A549 (cell line): ENCODE measurements around the gene ADAMTS19. TPM values are rescaled to one million over a fixed set of nuclear protein-coding genes. Genes with fewer than 3 reads are reported as not detected.

ENCODE experiments used
- ATAC-seq, 2 experiments: fragments of 200-7000 bp in 1 of 2; fragments of >200 bp in 1 of 2; cut with Nextera tagmentation in 1 of 2; cut with Tn5 transposase in 1 of 2; 3 replicates each; pipeline versions ENCODE4 v1.8.0 to v1.9.1; 2018 to 2020; ENCODE audit warnings: mild to moderate bottlenecking in 1 of 2, moderate library complexity in 1 of 2
- CTCF ChIA-PET: fragments of 300-600 bp; sonication (Branson Sonifier 250); formaldehyde crosslinking; extraction: SDS; loops from one replicate; lab custom pipeline; 2021; ENCODE audit warnings: antibody characterized with exemption, inconsistent platforms; lab: Yijun Ruan, JAX
- POLR2A ChIA-PET: fragments of 350-600 bp; formaldehyde crosslinking; extraction: SDS; loops from one replicate; lab custom pipeline; 2021; ENCODE audit warnings: antibody characterized with exemption, inconsistent platforms; lab: Yijun Ruan, JAX
- DNase-seq, 2 experiments: peaks; one replicate each; pipeline versions ENCODE4 v3.0.0 to v3.0.0-alpha.2; 2011 to 2016; ENCODE audit warnings: low read depth in 1 of 2, low spot score in 1 of 2
- FAIRE-seq: peaks from 2 replicates; lab custom pipeline; 2011; peaks lifted over from hg19 to GRCh38; lab: Jason Lieb, UNC
- H3K27ac ChIP-seq, 2 experiments: fragments of >200 bp; sonication (Bioruptor Twin); formaldehyde crosslinking; 3 replicates each; pipeline ENCODE4 v1.5.1; 2016 to 2017
- H3K4me1 ChIP-seq: fragments of >200 bp; sonication (Bioruptor Twin); formaldehyde crosslinking; 3 replicates; pipeline ENCODE4 v1.6.1; 2016
- H3K4me2 ChIP-seq: fragments of >200 bp; sonication (Bioruptor Twin); formaldehyde crosslinking; 3 replicates; pipeline ENCODE4 v1.6.1; 2016
- H3K4me3 ChIP-seq: fragments of >200 bp; sonication (Bioruptor Twin); formaldehyde crosslinking; 3 replicates; pipeline ENCODE4 v1.5.1; 2016
- H3K9me3 ChIP-seq: fragments of >200 bp; sonication (Bioruptor Twin); formaldehyde crosslinking; 3 replicates; pipeline ENCODE4 v1.6.1; 2016
- CBX8 ChIP-seq: fragments of 200-600 bp; sonication (generic); IDR thresholded peaks from 2 replicates; pipeline ENCODE4 v1.6.1; 2016
- CEBPB ChIP-seq, 2 experiments: fragments of >200 bp in 1 of 2; sonication (Bioruptor Twin) in 1 of 2; formaldehyde crosslinking in 1 of 2; IDR thresholded peaks; 2 replicates each; pipeline ENCODE4 v1.6.1; 2012 to 2016
- CHD2 ChIP-seq: fragments of 150-350 bp; IDR thresholded peaks from 2 replicates; pipeline ENCODE4 v1.6.1; 2014; ENCODE audit warnings: low read length; ENCODE audit not compliant: partially characterized antibody
- CTCF ChIP-seq: fragments of >200 bp; sonication (Bioruptor Twin); formaldehyde crosslinking; IDR thresholded peaks from 3 replicates; pipeline ENCODE4 v1.5.1; 2016
- EHMT2 ChIP-seq: fragments of 200-600 bp; sonication (generic); IDR thresholded peaks from 2 replicates; pipeline ENCODE4 v1.6.1; 2016; ENCODE audit warnings: antibody characterized with exemption, low read depth, mild to moderate bottlenecking, moderate library complexity
- EP300 ChIP-seq, 2 experiments: fragments of >200 bp; sonication (Bioruptor Twin); formaldehyde crosslinking; IDR thresholded peaks; 2 replicates in 1 of 2; 3 replicates in 1 of 2; pipeline ENCODE4 v1.6.1; 2016 to 2017
- FOSL2 ChIP-seq, 2 experiments: fragments of 450-650 bp in 1 of 2; fragments of >200 bp in 1 of 2; sonication (Bioruptor Twin) in 1 of 2; formaldehyde crosslinking; IDR thresholded peaks; 2 replicates each; pipeline versions ENCODE4 v1.5.0 to v1.6.1; 2016 to 2020; ENCODE audit warnings: mild to moderate bottlenecking in 1 of 2, moderate library complexity in 1 of 2
- HOXB13 ChIP-seq: fragments of 250-450 bp; sonication (Bioruptor Pico); IDR thresholded peaks from 2 replicates; pipeline ENCODE4 v1.5.0; 2020; ENCODE audit warnings: low read depth, mild to moderate bottlenecking, moderate library complexity
- JUNB ChIP-seq: fragments of >200 bp; sonication (Bioruptor Twin); formaldehyde crosslinking; IDR thresholded peaks from 2 replicates; pipeline ENCODE4 v1.6.1; 2016
- MYC ChIP-seq: IDR thresholded peaks from 2 replicates; pipeline ENCODE4 v1.6.1; 2012; ENCODE audit warnings: mild to moderate bottlenecking, inconsistent platforms, low read length, improper control_type of control experiment, borderline replicate concordance
- NR3C1 ChIP-seq: fragments of >200 bp; sonication (Bioruptor Twin); formaldehyde crosslinking; IDR thresholded peaks from 3 replicates; pipeline ENCODE4 v1.6.1; 2017
- PBX3 ChIP-seq: IDR thresholded peaks from 2 replicates; pipeline ENCODE4 v1.6.1; 2012
- POLR2A ChIP-seq: IDR thresholded peaks from 2 replicates; pipeline ENCODE4 v1.6.1; 2012; ENCODE audit warnings: mild to moderate bottlenecking, low read length
- RAD21 ChIP-seq, 2 experiments: fragments of >200 bp in 1 of 2; sonication (Bioruptor Twin) in 1 of 2; formaldehyde crosslinking in 1 of 2; IDR thresholded peaks in 1 of 2; conservative IDR thresholded peaks in 1 of 2; 2 replicates in 1 of 2; 3 replicates in 1 of 2; pipeline ENCODE4 v1.6.1; 2012 to 2018; ENCODE audit warnings: inconsistent platforms in 1 of 2
- RARB ChIP-seq: fragments of 250-450 bp; sonication (Bioruptor Pico); IDR thresholded peaks from 2 replicates; pipeline ENCODE4 v1.8.0; 2021; ENCODE audit warnings: mild to moderate bottlenecking, moderate library complexity
- RCOR1 ChIP-seq: fragments of 150-350 bp; IDR thresholded peaks from 2 replicates; pipeline ENCODE4 v1.6.1; 2014; ENCODE audit warnings: antibody characterized with exemption, low read length, low read depth
- ZFP36 ChIP-seq: fragments of 450-650 bp; IDR thresholded peaks from 2 replicates; pipeline ENCODE4 v1.6.1; 2014; ENCODE audit warnings: borderline replicate concordance; ENCODE audit not compliant: partially characterized antibody
- ZSCAN20 ChIP-seq: fragments of 250-450 bp; sonication (Bioruptor Pico); IDR thresholded peaks from 2 replicates; pipeline ENCODE4 v1.8.0; 2022; ENCODE audit warnings: mild to moderate bottlenecking, moderate library complexity
- WGBS: methylation state at CpG from one replicate; pipeline ENCODE4 v1.1.6; 2017; ENCODE audit errors: missing lambda C conversion rate; 5-methylcytosine and 5-hydroxymethylcytosine counted together
- polyA plus RNA-seq, 4 experiments: library from polyadenylated mRNA; depleted of rRNA in 3 of 4; stranded (reverse); fragments of >200 nt; fragmentation: RNase III in 1 of 4; extraction: RNeasy Plus Mini Kit Qiagen cat#74134 plus additional on column Dnase treatment in 1 of 4; gene quantifications; 2 replicates in 3 of 4; 3 replicates in 1 of 4; pipeline ENCODE4 v1.2.3, GENCODE V29; 2011 to 2017
- TF ChIP-seq, protein P1 (sequence below): fragments of 250-450 bp; sonication (Bioruptor Pico); IDR thresholded peaks from 2 replicates; pipeline ENCODE4 v1.5.0; 2020; ENCODE audit warnings: low read depth, mild to moderate bottlenecking, moderate library complexity
- TF ChIP-seq, protein P2 (sequence below): fragments of 450-650 bp; IDR thresholded peaks from 2 replicates; pipeline ENCODE4 v1.6.1; 2014; ENCODE audit warnings: antibody characterized with exemption

The ADAMTS19 gene
- polyA plus RNA-seq, 2 of the 4 experiments (the other 2 are of a cell fraction): not detected

DNA sequence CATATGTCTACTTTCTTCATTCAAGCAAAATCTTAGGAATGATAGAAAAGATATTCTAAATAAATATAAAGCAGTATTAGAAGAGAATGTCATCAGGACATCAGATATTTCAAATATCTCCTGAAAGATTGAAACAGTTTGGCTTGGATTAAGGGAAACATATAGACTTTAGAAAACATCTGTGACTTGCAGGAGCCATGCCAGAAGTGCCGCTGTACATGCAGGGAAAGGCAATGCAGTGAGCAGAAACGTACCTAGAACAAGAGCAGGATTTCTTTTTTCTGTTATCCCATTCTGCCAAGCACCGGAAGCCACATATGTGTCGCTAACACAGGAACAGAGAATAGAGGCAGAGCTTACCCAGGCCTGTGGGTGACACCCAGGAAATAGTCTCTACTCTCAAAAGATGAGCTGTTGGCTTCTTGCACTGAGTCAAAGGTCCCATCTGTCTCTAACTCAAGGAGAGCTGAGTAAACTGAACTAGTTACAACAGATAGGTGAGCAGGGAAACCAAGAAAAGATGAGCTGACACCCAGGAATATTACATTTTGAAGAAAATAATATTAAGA lies 5.8 kb downstream of the ADAMTS19 start:
- no peak for FAIRE-seq
- Histone ChIP-seq H3K4me3 (no peak overlapping the region), H3K4me1 (peaks cover 4% of the 10 kb centered on the region; the same call in 2 of the 3 replicates), H3K4me2 (no peak overlapping the region), H3K9me3 (no peaks in the 10 kb centered on the region), H3K27ac (no peak overlapping the region)
- 48% methylated on average over 4 of the region's 4 CpGs for WGBS
- ChIA-PET CTCF (interaction anchor here (0.7 to 1.0 kb wide), 3 partner anchors 14 to 363 kb away, joined by 3 read pairs; no protein-coding TSS in a partner anchor), POLR2A (no interaction called here)
- TF ChIP-seq POLR2A (no peak), EHMT2 (no peak), CTCF (no peak)
- no peak for DNase-seq
- no peak for ATAC-seq

- no peaks in the 10 kb centered on the region for H3K9me3 ChIP-seq
- ChIA-PET CTCF (no interaction called here), POLR2A (no interaction called here)
- DNase-seq (no peak), FAIRE-seq (no peak), ATAC-seq (no peak)
- H3K27ac ChIP-seq: no peak overlapping the region
- H3K4me1 ChIP-seq: no peaks in the 10 kb centered on the region
- H3K4me3 ChIP-seq: no peak overlapping the region
- no peak for TF ChIP-seq CEBPB (IDR thresholded peaks at IDR 0.05)
- TF ChIP-seq, protein P1, sequence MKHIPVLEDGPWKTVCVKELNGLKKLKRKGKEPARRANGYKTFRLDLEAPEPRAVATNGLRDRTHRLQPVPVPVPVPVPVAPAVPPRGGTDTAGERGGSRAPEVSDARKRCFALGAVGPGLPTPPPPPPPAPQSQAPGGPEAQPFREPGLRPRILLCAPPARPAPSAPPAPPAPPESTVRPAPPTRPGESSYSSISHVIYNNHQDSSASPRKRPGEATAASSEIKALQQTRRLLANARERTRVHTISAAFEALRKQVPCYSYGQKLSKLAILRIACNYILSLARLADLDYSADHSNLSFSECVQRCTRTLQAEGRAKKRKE (CRISPR knock-in tag): no peak
- WGBS: 33% methylated on average over 2 of the region's 2 CpGs
- H3K4me2 ChIP-seq: no peak overlapping the region
Observed at GRCh38 chr5:129474544-129474943, 14.4 kb downstream of the ADAMTS19 start.

- Histone ChIP-seq H3K4me2 (no peak overlapping the region), H3K4me1 (no peaks in the 10 kb centered on the region), H3K4me3 (no peak overlapping the region), H3K9me3 (no peaks in the 10 kb centered on the region), H3K27ac (no peak overlapping the region)
- POLR2A ChIA-PET: no interaction called here
- ATAC-seq: no peak
- FAIRE-seq: no peak
- CTCF ChIA-PET: no interaction called here
- TF ChIP-seq PBX3 (no peak), RARB (no peak), HOXB13 (CRISPR knock-in tag) (no peak), POLR2A (no peak), RAD21 (conservative IDR thresholded peaks at IDR 0.05 in 1 of 2, IDR thresholded peaks at IDR 0.05 in 1 of 2) (no peak), MYC (no peak), EP300 (IDR thresholded peaks at IDR 0.05) (no peak), CBX8 (no peak), ZFP36 (no peak), FOSL2 (IDR thresholded peaks at IDR 0.05) (no peak), FOSL2 (CRISPR knock-in tag; IDR thresholded peaks at IDR 0.05) (no peak), CHD2 (no peak), ZSCAN20 (CRISPR knock-in tag) (no peak), EHMT2 (no peak), RCOR1 (no peak), NR3C1 (no peak), JUNB (no peak)
- TF ChIP-seq, protein P2, sequence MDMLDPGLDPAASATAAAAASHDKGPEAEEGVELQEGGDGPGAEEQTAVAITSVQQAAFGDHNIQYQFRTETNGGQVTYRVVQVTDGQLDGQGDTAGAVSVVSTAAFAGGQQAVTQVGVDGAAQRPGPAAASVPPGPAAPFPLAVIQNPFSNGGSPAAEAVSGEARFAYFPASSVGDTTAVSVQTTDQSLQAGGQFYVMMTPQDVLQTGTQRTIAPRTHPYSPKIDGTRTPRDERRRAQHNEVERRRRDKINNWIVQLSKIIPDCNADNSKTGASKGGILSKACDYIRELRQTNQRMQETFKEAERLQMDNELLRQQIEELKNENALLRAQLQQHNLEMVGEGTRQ: no peak
- TF ChIP-seq, protein P1 (CRISPR knock-in tag): no peak
- no peak for DNase-seq
Observed at GRCh38 chr5:129476751-129477150, 16.7 kb downstream of the ADAMTS19 start.
